Lower leg skin (tissue), 4 donors: ENCODE measurements around the gene SSTR1. TPM values are rescaled to one million over a fixed set of nuclear protein-coding genes. Genes with fewer than 3 reads are reported as not detected.

Experiments used
- DNase-seq, 2 donors: peaks; one replicate each; pipeline ENCODE4 v3.0.0-alpha.2; 2019; ENCODE audit warnings: low spot score in 2 of 2
- H3K4me3 ChIP-seq: fragments of 200-600 bp; sonication (generic); 2 replicates; pipeline ENCODE4 v1.5.1; 2017; ENCODE audit warnings: mild to moderate bottlenecking, low read depth; ENCODE audit not compliant: poor library complexity, severe bottlenecking
- CTCF ChIP-seq, 3 donors: fragments of 450-650 bp; IDR thresholded peaks; one replicate each; pipeline ENCODE4 v1.5.1; 2016; ENCODE audit warnings: antibody characterized with exemption in 3 of 3, mild to moderate bottlenecking in 3 of 3, moderate library complexity in 2 of 3
- POLR2A ChIP-seq, 2 donors: fragments of 450-650 bp; IDR thresholded peaks; one replicate each; pipeline ENCODE4 v1.6.1; 2016 to 2017; ENCODE audit warnings: antibody characterized with exemption in 2 of 2, mild to moderate bottlenecking in 1 of 2, moderate library complexity in 1 of 2
- WGBS, 2 donors: methylation state at CpG; one replicate each; pipeline ENCODE4 v1.1.5; 2018; 5-methylcytosine and 5-hydroxymethylcytosine counted together
- intact Hi-C: fragments of 100-400 bp; cut with DNase I; formaldehyde crosslinking; loops from one replicate; pipeline ENCODE4 v1.15.0; 2023; ENCODE audit warnings: low total_unique reads
- total RNA-seq, 4 donors: library from RNA; depleted of rRNA; stranded (reverse); fragments of >200 nt; gene quantifications; one replicate each; pipeline ENCODE4 v1.1.0, GENCODE V29; 2016

The SSTR1 gene
- total RNA-seq, 4 donors from 2014 or later, result 0.07 to 1.2 (median 0.49) TPM

DNA sequence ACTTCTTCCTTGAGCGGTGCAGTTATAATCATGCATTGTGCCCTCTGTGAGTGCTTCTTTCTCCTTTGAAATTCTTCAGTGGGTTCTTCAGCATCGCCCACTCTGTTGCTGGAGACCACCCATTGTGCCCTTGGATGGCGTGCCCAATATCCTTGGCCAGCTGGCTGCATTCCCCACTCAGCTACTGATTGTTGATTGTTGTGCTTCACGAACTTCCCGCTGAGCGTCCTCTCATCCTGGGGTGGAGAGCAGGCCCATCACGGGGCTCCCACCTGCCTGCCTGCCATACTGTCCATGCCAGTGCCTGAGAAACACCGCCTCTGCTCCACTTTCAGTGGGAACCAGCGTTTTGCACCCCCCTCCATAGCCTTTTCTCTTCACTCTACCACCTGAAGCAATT lies 8.6 kb upstream of the SSTR1 start:
- DNase-seq, result no peak
- intact Hi-C loops, result no loop called here
- 85 to 86% methylated on average over 9 of the region's 9 CpGs for WGBS, 2 donors
- H3K4me3 ChIP-seq, result no peak overlapping the region
- TF ChIP-seq CTCF (IDR thresholded peaks at IDR 0.05) (no peak), POLR2A (IDR thresholded peaks at IDR 0.05) (no peak)

DNA sequence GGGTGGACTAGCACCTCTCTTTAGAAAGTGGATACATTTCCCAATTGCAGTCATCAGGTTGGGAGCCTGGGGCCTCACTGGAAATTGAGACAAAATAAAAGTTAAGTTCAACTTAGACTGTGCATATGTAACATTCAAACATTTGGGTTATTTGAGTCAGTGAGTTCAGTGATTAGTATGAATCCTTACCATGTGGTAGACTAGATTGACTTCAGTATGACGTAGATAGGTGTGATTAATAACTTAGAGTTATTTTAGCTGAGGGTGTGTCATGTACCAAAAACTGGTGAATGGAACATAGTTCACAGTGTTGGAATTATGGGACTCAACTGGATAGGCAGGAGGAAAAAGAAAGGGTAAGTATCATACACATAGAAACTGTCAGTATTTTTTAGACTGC lies 8.0 kb upstream of the SSTR1 start:
- no peak for TF ChIP-seq POLR2A (IDR thresholded peaks at IDR 0.05)
- TF ChIP-seq CTCF (IDR thresholded peaks at IDR 0.05), result no peak
- intact Hi-C loops, result no loop called here
- no peak for DNase-seq
- no peak overlapping the region for H3K4me3 ChIP-seq
- 76% methylated on average over 1 of the region's 1 CpG for WGBS, 2 donors

DNA sequence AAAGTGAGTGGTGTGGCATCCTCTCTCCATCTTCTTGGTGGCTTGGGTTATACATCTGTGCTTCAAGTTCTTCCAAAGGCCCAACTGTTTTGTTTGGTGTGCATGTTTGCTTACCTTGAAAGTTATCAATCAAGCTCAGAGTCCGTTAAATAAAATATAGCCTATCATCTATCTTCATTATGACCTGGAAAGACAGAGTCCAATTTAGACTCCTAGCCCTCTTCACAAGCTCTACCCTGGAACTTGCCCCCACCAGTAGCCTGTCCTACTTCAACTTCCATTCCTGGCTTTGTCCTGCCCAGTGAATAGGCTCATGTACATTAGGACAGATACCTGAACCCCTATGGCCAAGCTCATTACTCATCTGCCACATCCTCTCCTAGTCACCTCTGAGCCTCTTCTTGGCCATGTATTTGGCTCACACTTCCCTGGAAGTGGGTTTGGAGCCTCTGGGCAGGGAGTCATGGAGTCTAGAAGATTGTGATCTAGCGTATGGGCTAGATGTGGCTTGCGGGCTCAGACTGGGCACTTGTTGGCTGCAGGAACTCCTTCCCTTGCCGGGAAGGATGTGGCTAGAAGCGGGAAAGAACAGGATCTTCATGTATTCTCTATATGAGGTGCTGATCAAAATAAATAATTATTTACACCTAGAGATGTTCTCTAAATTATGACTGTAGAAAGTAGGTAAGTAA lies 6.4 kb upstream of the SSTR1 start:
- no peak for DNase-seq
- TF ChIP-seq POLR2A (IDR thresholded peaks at IDR 0.05), result no peak
- no peak for TF ChIP-seq CTCF (IDR thresholded peaks at IDR 0.05)
- intact Hi-C loops, result no loop called here
- 82 to 83% methylated on average over 5 of the region's 5 CpGs for WGBS, 2 donors
- no peak overlapping the region for H3K4me3 ChIP-seq

DNA sequence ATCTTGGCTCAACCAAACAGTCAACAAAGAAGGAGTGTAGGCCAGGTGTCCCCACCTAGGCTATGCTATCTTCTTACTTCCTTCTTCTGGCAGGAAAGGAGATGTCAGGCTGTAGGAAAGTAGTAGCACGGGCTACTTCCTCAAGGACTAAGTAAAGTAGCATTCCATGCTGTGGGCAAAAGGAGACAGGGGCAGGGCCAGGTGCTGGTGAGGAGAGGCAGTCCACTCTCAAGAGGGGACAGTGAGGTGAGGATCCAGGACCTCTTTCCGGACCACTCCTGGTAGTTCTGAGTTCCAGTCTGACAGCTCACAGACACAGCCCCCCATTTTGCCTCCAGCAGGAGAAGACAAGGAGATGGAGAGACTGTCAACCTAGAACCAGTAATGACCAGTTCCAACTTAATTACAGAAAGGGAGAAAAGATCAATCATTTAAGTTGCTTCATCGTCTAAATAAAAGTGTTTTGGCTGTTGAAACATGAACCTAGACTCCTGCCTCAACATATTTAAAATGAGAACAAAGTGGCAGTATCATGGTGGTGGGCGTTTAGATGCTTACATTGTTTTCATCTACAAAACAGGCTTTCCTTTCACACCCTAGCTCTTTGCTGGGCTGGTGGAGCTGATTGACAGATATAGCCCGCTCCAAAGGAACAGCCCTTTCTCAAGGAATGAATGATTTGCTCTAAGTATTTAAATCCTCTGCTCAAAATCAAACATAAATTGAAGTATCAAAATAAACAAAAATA lies 5.1 kb upstream of the SSTR1 start:
- intact Hi-C loops, result no loop called here
- no peak for DNase-seq
- H3K4me3 ChIP-seq, result no peak overlapping the region
- no peak for TF ChIP-seq POLR2A (IDR thresholded peaks at IDR 0.05)
- no peak for TF ChIP-seq CTCF (IDR thresholded peaks at IDR 0.05)
- WGBS, 2 donors, result 71 to 79% methylated on average over 5 of the region's 5 CpGs

DNA sequence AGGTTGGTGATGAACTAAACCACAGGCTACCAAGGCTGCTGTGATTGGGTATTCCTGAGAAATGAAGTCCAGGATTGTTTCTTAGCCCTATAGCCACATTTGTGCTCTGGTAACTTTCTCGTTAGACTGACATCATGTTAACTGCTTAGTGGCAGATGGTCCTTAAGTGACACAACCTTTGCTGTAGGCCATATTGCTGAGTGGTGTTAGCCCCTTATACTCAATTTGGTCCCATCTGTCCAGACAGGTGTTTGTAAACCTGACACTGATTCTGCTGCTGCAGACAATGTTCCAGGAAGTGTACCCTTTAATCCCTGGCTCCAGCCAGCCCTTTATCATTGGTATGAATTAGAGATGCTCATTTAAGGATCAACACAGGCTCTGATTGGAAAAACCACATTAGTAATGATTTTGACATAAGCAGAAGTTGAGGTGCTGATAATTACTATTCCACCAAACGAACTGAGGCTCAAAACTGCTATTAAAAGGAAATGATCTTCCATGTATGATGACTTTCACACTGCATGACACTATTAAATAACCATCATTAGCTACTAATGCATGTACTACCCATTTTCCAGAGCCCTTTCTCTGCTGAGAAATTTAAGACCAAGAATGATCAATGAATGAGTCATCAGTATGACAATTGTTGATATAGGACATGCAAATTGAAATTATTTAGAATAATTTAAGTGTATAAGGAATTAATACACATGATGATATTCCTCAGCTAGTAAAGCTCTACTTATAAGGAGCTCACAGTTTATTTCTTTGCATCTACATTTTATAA lies 3.6 kb upstream of the SSTR1 start:
- 67 to 73% methylated on average over 2 of the region's 2 CpGs for WGBS, 2 donors
- H3K4me3 ChIP-seq, result no peak overlapping the region
- TF ChIP-seq POLR2A (IDR thresholded peaks at IDR 0.05) (no peak), CTCF (IDR thresholded peaks at IDR 0.05) (no peak)
- no peak for DNase-seq
- intact Hi-C loops, result no loop called here
